K562 (cell line): Measurements from ENCODE around the gene ABCA1. TPM values are rescaled to one million over a fixed set of nuclear protein-coding genes. Genes with fewer than 3 reads are reported as not detected.

ENCODE experiments used
- ARID3A ChIP-seq: IDR thresholded peaks from 2 replicates; pipeline ENCODE4 v1.6.1; 2012; ENCODE audit warnings: low read depth, low read length, improper control_type of control experiment, borderline replicate concordance
- CBFA2T2 ChIP-seq: fragments of 450-650 bp; conservative IDR thresholded peaks from 2 replicates; pipeline ENCODE4 v1.6.1; 2017; ENCODE audit warnings: mild to moderate bottlenecking
- DACH1 ChIP-seq: fragments of 450-650 bp; IDR thresholded peaks from 2 replicates; pipeline ENCODE4 v1.6.1; 2018; ENCODE audit not compliant: partially characterized antibody
- KLF6 ChIP-seq: fragments of 250-450 bp; sonication (Bioruptor Pico); IDR thresholded peaks from 2 replicates; pipeline ENCODE4 v1.4.0; 2020; ENCODE audit warnings: mild to moderate bottlenecking, moderate library complexity, borderline replicate concordance
- PHTF2 ChIP-seq: fragments of 250-450 bp; sonication (Bioruptor Pico); IDR thresholded peaks from 2 replicates; pipeline ENCODE4 v1.5.0; 2021; ENCODE audit warnings: mild to moderate bottlenecking
- polyA plus RNA-seq, 8 experiments: library from polyadenylated mRNA; depleted of rRNA in 4 of 8; stranded (reverse) in 5 of 8; unstranded in 3 of 8; fragments of >200 nt; fragmentation: Nextera tagmentation in 2 of 8; fragmentation: Illumina TruSeq in 1 of 8; extraction: Ambion mirVana in 2 of 8; extraction: Trizol in 1 of 8; gene quantifications; 2 replicates each; pipeline versions ENCODE4 v1.2.1 to v1.2.3, GENCODE V29; 2011 to 2014; ENCODE audit warnings: inconsistent platforms in 1 of 8, missing spikeins in 1 of 8
- total RNA-seq, 7 experiments: library from RNA; depleted of rRNA in 6 of 7; stranded (reverse); fragments of >200 nt in 6 of 7; fragmentation: Illumina TruSeq in 2 of 7; extraction: Trizol in 2 of 7; gene quantifications; 2 replicates each; pipeline versions ENCODE4 v1.2.1 to v1.2.3, GENCODE V29; 2011 to 2021; ENCODE audit warnings: low replicate concordance in 1 of 7
- TF ChIP-seq, protein P1 (sequence below): fragments of 450-650 bp; IDR thresholded peaks from 2 replicates; pipeline ENCODE4 v1.6.1; 2016; ENCODE audit warnings: mild to moderate bottlenecking
- TF ChIP-seq, protein P2 (sequence below): fragments of 250-450 bp; sonication (Bioruptor Pico); IDR thresholded peaks from 2 replicates; pipeline ENCODE4 v1.4.0; 2020
- TF ChIP-seq, protein P3 (sequence below): fragments of 250-450 bp; sonication (Bioruptor Pico); IDR thresholded peaks from 2 replicates; pipeline ENCODE4 v1.4.0; 2020; ENCODE audit warnings: mild to moderate bottlenecking, moderate library complexity

ABCA1 gene
- total and polyA plus RNA-seq, 9 of the 15 experiments (the other 6 are each of a cell fraction or from before 2014, with no cell fraction given), result under 0.01 to 0.18 (median 0.02) TPM; not detected in 5

- TF ChIP-seq, protein P1, sequence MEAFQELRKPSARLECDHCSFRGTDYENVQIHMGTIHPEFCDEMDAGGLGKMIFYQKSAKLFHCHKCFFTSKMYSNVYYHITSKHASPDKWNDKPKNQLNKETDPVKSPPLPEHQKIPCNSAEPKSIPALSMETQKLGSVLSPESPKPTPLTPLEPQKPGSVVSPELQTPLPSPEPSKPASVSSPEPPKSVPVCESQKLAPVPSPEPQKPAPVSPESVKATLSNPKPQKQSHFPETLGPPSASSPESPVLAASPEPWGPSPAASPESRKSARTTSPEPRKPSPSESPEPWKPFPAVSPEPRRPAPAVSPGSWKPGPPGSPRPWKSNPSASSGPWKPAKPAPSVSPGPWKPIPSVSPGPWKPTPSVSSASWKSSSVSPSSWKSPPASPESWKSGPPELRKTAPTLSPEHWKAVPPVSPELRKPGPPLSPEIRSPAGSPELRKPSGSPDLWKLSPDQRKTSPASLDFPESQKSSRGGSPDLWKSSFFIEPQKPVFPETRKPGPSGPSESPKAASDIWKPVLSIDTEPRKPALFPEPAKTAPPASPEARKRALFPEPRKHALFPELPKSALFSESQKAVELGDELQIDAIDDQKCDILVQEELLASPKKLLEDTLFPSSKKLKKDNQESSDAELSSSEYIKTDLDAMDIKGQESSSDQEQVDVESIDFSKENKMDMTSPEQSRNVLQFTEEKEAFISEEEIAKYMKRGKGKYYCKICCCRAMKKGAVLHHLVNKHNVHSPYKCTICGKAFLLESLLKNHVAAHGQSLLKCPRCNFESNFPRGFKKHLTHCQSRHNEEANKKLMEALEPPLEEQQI, result no peak
- TF ChIP-seq PHTF2 (CRISPR knock-in tag) (no peak), ARID3A (no peak), DACH1 (no peak), KLF6 (no peak), CBFA2T2 (no peak)
- TF ChIP-seq, protein P2, sequence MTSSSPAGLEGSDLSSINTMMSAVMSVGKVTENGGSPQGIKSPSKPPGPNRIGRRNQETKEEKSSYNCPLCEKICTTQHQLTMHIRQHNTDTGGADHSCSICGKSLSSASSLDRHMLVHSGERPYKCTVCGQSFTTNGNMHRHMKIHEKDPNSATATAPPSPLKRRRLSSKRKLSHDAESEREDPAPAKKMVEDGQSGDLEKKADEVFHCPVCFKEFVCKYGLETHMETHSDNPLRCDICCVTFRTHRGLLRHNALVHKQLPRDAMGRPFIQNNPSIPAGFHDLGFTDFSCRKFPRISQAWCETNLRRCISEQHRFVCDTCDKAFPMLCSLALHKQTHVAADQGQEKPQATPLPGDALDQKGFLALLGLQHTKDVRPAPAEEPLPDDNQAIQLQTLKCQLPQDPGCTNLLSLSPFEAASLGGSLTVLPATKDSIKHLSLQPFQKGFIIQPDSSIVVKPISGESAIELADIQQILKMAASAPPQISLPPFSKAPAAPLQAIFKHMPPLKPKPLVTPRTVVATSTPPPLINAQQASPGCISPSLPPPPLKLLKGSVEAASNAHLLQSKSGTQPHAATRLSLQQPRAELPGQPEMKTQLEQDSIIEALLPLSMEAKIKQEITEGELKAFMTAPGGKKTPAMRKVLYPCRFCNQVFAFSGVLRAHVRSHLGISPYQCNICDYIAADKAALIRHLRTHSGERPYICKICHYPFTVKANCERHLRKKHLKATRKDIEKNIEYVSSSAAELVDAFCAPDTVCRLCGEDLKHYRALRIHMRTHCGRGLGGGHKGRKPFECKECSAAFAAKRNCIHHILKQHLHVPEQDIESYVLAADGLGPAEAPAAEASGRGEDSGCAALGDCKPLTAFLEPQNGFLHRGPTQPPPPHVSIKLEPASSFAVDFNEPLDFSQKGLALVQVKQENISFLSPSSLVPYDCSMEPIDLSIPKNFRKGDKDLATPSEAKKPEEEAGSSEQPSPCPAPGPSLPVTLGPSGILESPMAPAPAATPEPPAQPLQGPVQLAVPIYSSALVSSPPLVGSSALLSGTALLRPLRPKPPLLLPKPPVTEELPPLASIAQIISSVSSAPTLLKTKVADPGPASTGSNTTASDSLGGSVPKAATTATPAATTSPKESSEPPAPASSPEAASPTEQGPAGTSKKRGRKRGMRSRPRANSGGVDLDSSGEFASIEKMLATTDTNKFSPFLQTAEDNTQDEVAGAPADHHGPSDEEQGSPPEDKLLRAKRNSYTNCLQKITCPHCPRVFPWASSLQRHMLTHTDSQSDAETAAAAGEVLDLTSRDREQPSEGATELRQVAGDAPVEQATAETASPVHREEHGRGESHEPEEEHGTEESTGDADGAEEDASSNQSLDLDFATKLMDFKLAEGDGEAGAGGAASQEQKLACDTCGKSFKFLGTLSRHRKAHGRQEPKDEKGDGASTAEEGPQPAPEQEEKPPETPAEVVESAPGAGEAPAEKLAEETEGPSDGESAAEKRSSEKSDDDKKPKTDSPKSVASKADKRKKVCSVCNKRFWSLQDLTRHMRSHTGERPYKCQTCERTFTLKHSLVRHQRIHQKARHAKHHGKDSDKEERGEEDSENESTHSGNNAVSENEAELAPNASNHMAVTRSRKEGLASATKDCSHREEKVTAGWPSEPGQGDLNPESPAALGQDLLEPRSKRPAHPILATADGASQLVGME, result no peak
- TF ChIP-seq, protein P3, sequence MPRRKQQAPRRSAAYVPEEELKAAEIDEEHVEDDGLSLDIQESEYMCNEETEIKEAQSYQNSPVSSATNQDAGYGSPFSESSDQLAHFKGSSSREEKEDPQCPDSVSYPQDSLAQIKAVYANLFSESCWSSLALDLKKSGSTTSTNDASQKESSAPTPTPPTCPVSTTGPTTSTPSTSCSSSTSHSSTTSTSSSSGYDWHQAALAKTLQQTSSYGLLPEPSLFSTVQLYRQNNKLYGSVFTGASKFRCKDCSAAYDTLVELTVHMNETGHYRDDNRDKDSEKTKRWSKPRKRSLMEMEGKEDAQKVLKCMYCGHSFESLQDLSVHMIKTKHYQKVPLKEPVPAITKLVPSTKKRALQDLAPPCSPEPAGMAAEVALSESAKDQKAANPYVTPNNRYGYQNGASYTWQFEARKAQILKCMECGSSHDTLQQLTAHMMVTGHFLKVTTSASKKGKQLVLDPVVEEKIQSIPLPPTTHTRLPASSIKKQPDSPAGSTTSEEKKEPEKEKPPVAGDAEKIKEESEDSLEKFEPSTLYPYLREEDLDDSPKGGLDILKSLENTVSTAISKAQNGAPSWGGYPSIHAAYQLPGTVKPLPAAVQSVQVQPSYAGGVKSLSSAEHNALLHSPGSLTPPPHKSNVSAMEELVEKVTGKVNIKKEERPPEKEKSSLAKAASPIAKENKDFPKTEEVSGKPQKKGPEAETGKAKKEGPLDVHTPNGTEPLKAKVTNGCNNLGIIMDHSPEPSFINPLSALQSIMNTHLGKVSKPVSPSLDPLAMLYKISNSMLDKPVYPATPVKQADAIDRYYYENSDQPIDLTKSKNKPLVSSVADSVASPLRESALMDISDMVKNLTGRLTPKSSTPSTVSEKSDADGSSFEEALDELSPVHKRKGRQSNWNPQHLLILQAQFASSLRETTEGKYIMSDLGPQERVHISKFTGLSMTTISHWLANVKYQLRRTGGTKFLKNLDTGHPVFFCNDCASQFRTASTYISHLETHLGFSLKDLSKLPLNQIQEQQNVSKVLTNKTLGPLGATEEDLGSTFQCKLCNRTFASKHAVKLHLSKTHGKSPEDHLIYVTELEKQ (CRISPR knock-in tag), result no peak
- TF ChIP-seq, all 486 proteins: peak for 0
Measured at GRCh38 chr9:104907278-104907951, 20.5 kb downstream of the ABCA1 start (continued).
